Activated T-helper 9 cell treated with anti-CD3 and anti-CD28 coated beads, Interleukin-2, amount 50 U/mL, for 16 hours (primary cell): ENCODE data around the gene FAM151A.

Experiments used
- DNase-seq: peaks from one replicate; pipeline ENCODE4 v3.0.0-alpha.2; 2020; ENCODE audit warnings: low read depth

Gene FAM151A

DNA sequence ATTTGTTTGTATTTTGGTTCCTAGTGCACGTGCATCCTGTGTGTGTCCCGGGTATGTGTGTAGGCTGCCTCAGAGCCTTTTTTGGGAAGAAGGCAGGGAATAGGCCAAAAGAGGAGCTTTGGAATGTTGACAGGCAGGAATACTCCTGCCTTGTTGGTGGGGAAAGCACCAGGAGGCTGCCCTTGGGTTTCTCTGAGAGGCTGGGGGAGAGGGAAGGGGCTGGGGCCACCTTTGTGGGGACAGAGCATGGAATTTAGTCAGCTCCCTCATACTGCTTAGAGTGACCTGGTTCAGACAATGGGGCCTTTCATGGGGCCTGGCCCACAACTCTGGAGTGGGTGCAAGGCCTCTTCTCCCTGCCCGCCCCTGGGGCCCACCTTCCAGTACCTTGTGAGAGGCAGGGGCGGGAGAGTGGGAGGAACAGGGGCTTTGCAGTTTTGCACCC, 44.0 kb downstream of the FAM151A start:
- DNase-seq = no peak

DNA sequence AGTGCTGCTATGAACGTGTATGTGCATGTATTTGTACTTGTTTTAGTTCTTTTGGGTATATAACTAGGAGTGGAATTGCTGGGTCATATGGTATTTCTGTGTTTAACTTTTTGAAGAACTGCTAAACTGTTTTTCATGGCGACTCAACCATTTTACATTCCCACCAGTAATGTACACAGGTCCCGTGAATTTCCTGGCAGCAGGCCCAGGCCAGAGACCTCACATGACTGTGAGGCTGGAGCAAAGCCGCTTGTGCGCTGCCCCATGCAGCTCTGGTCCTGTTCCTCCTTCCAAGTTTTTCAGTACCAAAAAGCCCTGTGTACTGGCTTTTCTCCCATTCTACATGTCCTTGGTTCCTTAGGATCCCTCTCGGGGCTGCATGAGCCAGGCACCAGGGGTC, 45.7 kb downstream of the FAM151A start:
- DNase-seq = no peak

DNA sequence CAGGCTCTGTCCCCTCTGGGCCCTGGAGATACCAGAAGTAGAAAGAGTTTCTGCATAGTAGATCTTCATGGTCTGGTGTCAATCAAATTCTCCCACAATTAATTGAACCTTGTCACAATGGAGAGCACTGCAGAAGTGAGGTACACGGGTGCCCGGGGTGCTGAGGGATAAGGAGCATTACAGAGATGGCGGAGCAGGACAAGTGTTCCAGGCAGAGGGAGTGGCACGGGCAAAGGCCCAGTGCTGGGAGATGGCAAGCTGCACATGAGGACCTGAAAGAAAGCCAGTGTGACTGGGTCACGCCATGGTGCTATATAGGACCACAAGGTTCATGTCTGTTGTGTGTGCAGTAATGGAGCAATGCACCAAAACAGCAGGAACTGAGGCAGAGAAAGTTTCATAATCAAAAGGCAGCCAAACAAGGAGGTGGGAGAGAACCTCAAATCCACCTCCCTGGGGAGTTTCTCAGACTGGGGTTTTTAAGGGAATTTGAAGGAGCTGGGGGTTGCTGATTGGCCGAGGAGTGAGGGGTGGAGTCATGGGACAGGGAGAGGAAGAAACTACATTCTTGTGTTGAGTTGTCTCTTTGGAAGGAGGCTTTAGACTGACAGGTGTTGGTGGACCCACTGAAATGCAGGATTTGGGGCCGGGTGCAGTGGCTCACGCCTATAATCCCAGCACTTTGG, 47.6 kb downstream of the FAM151A start:
- no peak for DNase-seq

DNA sequence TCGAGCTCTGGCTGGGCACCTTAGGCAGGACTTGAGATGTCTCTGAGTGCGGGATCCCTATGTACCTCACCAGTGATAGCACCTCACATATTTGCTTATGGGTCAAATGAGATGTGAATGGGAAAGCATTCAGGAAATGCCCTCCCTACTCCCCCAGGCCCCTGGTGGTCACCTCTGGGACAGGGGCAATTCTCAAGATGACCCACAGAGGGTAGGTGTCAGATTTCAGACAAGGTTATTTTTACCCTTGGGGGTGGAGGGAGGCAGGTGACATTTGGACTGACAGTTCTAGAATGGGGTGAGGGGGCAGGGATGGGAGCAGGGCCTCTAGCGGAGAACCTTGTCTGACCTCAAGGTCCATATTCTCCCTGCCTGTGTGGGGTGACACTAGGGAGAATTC, 48.2 kb downstream of the FAM151A start:
- no peak for DNase-seq

DNA sequence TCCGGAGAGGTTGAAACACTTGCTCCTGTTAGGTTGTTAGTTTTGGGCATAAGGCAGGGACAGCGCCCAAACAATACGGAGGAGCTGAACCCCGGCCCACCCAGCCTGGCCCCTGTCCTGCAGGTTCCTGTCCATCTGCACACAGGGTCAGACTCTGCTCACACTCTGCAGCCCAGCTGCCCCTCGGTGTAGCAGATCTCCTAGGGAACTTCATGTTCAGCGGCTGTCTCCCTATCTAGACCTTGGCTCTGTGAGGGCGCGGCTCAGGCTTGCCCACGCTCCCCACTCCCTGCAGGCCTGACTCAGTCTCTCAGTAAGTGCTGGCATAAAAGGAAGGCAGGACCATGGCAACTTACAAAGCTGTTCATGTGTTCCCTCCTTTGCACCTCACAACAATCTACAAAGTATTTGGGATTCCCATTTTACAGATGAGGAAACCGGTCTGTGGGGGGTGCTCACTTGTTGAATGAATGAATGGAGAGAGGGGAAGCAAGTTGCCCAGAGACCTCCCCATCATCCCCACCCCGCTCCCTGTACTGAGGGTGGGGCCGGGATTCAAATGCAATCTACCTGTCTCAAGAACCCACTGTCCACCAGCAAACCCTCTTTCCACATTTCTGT, 49.1 kb downstream of the FAM151A start:
- no peak for DNase-seq

DNA sequence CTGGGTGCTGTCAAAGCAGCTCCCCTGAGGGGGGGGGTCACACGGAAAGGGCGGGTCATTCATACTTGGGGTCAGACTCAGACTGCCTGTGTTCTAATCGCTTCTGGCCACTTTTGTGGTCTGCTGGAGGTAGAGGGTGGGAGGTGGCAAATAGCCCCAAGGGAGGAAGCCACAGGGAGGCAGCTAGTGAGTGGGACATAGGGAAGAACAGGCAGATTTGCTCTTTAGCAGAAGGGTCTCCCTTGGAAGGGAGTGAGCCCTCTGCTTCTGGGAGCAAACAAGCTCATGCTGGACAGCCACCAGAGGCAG, 50.8 kb downstream of the FAM151A start:
- DNase-seq = no peak

DNA sequence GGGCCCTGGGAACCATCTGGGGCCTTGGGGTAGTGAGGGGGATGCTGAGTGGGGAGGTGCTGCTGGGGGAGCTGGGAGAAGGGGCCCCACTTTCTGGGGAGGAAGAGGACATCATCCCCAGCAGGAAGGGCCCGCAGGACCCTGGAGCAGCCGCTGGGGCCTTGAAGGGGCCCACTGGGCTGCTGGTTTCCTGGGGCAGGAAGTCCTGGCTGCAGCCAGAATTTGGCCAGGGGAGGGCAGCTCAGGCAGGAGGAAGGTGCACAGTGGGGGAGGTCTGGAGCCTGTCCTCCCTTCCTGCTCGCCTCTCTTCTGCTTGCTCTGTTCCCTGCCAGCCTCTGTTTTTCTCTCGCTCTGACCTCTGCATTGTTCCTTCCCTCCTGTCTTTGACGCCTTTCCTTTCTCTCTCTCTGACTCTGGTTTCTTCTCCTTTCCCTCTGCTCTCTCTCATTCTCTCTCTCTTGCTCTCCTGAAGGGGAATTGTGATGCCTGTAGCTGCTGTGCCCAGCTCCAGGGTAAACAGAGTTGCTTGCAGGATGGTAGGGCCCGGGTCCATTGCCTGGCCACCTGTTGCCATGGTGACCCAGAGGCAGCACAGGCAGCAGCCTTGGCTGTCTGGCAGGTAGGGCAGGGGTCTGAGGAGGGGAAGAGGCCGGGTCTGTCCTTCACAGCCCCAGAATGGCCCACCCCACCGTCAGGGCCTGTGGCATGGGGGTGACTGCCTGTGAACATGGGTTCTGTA, 51.4 kb downstream of the FAM151A start:
- no peak for DNase-seq

DNA sequence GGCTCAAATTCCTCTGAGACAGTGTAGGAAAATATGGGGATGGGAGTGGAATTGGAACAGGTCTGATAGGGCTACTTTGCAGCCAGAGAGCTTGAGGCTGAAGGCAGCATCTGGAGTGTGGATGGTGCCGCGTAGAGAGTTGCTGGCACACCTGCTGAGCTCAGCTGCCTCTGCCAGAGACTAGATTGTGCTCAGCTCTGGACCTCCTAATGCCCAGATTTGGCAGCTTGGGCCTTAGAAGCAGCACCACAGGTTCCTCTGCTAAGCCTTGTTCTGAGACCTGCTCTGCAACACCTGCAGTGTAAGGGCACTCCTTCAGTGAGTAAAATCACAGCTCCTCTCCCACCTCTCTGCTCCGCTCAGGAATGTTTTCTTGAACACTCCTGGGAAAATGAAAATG, 52.0 kb downstream of the FAM151A start:
- no peak for DNase-seq

DNA sequence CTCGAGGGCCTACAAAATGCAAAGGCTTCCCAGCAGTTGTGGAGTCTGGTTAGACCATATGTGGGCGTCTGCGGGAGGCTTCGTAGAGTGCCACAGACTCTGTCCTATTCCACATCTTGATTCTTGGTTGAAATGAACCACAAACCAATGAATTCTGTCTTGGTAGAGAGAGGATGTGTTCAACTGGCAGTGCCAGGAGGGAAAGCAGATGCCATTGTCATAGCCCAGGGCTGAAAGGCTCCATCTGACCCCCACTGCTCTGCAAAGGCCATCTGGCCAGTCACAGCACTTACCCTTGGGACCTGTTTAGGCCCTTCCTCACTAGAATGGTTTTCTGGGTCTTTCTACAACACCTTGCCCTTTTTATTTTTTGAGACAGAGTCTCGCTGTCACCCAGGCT, 53.2 kb downstream of the FAM151A start:
- no peak for DNase-seq

DNA sequence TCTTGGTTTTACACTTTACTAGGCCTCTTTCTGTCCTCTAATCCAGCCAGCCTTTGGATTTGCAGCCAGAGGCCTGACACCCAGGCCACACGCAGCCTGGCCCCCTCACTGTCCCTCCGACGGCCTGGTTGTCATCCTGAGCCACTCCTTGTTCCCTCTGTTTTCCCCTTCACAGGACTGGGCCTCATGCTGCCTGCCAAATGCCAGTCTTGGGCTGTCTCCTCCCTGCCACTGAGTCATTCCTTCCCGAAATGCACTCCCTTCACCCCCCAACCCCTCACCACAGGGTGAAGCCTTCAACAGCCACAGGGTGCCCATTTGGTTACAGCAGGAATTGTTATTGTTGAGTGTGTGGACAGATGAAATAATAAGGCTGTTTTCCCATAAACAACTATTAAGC, 54.0 kb downstream of the FAM151A start:
- DNase-seq = no peak

DNA sequence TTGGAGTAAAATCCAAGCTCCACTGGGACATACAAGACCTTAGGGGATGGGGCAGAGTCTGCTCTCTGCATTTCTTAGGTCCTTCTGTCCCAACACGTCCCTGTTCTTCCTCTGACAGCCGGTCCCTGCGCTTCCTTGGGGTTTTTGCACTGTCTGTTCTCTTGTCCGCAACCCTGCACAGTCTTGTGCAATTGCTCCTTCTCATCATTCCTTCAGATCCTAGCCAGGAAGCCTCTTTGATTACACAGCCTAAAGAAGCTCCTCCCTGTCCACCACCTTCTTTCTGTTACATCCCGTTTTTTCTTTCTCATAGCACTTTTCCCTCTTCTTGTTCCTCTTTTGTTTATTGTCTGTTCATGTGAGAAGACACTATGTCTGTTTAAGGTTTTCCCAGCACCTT, 55.4 kb downstream of the FAM151A start:
- no peak for DNase-seq

DNA sequence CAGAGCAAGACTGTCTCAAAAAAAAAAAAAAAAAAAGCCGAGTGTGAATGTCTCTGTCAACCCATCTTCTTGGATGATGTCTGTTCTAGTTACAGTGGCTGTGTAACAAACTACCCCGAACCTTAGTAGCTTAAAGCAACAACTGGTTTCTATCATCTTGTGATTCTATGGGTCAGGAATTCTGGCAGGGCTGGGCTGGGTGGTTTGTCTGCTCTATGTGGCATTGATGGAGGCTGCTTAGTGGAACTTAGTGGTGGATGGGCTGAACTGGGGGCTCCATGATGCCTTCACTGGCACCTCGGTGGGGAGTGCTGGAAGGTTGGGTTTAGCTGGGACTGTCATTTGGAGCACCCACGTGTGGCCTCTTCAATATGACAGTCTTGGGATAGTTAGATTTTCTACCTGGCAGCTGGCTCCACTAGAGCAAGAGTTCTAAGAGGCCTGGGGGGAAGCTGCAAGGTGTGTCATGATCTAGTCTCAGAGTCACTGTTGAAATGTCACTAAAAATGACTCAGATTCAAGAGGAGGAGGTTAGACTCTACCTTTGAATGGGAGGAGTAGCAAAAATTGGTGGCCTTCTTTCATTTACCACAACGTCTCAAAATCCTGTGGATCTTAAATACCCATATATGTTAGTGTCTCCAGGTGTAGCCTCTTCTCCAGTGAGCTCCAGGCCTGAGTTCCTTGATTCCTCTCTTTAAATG, 56.7 kb downstream of the FAM151A start:
- DNase-seq = no peak

DNA sequence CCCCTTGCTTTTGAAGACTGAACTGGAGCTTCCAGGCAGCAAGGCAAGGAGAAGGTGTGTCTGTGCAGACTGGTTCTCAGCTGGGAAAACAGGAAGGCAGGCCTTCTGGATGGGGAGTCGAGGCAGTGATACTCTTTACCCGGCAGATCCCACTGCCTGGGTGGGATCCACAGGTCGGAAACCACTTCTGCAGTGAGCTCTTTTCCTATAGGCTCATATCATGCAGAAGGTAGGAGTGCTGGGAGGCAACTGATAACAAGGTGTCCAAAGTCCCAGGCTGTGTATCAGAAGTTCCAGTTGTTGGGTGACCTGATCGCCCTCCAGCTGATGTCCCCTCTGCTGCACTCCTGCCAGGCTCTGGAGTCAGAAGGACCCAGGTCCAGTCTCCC, 58.2 kb downstream of the FAM151A start:
- no peak for DNase-seq

DNA sequence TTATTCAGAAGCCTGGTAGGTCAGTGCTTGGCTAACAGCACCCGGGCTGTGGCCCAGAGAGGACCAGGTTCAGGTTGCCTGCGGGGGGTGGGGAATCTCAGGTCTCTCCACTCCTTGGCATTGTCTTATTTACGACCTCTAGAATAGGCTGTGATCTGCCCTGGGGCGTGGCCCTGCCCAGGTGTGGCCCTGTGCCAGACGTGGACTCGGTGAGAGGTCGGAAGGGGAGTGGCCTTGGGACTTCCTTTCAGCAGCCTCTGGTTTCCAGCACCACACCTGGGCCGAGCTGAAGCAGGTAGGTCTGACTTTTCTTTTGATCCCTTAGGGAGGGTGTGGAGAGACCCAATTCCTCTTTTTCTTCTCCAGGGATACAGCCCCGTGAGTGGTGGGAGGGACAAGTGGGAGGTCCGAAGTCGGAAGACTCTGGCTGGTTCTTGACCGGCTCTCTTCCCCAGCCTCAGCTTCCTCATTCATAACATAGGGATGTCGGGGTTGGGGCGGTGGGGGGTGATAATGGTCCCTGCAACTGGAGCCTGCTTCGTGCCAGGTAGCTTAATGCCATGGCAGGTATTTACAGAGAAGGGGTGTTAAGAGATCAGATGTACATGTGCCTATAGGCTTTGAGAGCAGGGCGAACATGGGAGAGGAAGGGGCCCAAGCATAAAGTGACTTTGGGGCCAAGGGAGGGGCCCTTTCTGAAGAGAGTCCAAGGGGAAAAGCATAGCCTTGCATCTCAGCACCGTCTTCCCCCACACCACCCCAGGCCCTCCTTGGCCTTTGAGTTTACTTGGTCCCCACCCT, 58.8 kb downstream of the FAM151A start:
- no peak for DNase-seq

DNA sequence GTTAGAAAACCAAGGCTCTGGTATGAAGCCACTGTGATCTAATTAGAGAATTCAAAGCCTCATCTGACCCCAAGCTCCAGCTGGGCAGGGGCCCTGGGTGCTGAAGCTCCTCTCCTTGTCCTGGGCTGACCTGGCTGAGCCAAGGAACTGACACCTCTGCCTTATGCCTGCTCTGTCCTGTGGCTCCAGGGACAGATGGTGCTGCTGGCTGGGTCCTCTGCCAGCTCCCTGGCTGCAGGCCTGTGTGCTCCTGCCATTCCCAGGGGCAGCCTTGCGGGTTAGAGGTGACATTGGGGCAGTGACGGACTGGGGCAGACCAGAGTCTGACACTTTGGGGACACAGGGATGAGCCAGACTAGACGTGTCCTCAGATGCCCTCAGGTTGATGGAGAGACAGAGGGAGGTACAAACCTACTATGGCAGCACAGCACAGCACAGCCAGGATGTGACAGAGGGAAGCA, 63.5 kb downstream of the FAM151A start:
- no peak for DNase-seq
